Activated CD8-positive, alpha-beta T cell treated with anti-CD3 and anti-CD28 coated beads, Interleukin-2, amount 10 ng/mL, durations not matched to agents 7 days and 5 days (primary cell): Measurements from ENCODE around the gene ORC6. TPM values are rescaled to one million over a fixed set of nuclear protein-coding genes. Genes with fewer than 3 reads are reported as not detected.
"Not testable (repeated sequence)": the region's sequence is repeated elsewhere in the genome, so short reads cannot be mapped to it uniquely, and the experiment has no call there.

Experiments
- ATAC-seq: fragments of 150-1000 bp; cut with Tn5 transposase; one replicate; pipeline ENCODE4 v1.10.0; 2021; ENCODE audit warnings: moderate library complexity
- CTCF ChIA-PET: fragments of 350-600 bp; sonication (Branson Sonifier 250); formaldehyde crosslinking; loops from one replicate; lab custom pipeline; 2021; ENCODE audit warnings: antibody characterized with exemption; lab: Charles Lee
- POLR2A ChIA-PET: fragments of 350-600 bp; sonication (Branson Sonifier 250); formaldehyde crosslinking; loops from one replicate; lab custom pipeline; 2021; ENCODE audit warnings: antibody characterized with exemption; lab: Charles Lee
- DNase-seq: peaks from one replicate; pipeline ENCODE4 v3.0.0-alpha.2; 2020
- H3K27ac Mint-ChIP-seq: one replicate; pipeline ENCODE4 v1.8.0; 2021; ENCODE audit warnings: mild to moderate bottlenecking, mixed read lengths
- H3K27me3 Mint-ChIP-seq: one replicate; pipeline ENCODE4 v1.8.0; 2021; ENCODE audit warnings: low read depth, mixed read lengths
- H3K36me3 Mint-ChIP-seq: one replicate; pipeline ENCODE4 v1.8.0; 2021; ENCODE audit warnings: low read depth, mixed read lengths
- H3K4me1 Mint-ChIP-seq: one replicate; pipeline ENCODE4 v1.8.0; 2021; ENCODE audit warnings: low read depth, mixed read lengths
- H3K4me3 Mint-ChIP-seq: one replicate; pipeline ENCODE4 v1.8.0; 2021; ENCODE audit warnings: mild to moderate bottlenecking, mixed read lengths
- H3K9me3 Mint-ChIP-seq: one replicate; pipeline ENCODE4 v1.8.0; 2022; ENCODE audit warnings: mixed read lengths; ENCODE audit not compliant: insufficient read depth
- total RNA-seq, 2 experiments: library from RNA; stranded (reverse); gene quantifications; one replicate each; pipeline ENCODE4 v1.2.3, GENCODE V29; 2021

The ORC6 gene
- total RNA-seq, result 10 to 100 TPM; 44.4 to 48.1 TPM

- Mint-ChIP-seq H3K36me3 (peaks cover 24% of the 10 kb centered on the region), H3K4me1 (peaks cover 26% of the 10 kb centered on the region), H3K4me3 (no peak within 1 kb of the TSS), H3K27me3 (no peaks in the 10 kb centered on the region), H3K27ac (no peak within 1 kb of the TSS), H3K9me3 (no peaks in the 10 kb centered on the region)
- DNase-seq, result peak; percentile 98
- peak; percentile 85 for ATAC-seq
- ChIA-PET CTCF (interaction anchor here (0.7 to 1.4 kb wide), 6 partner anchors 10 to 163 kb away, joined by 3 to 8 read pairs (median 4); no protein-coding TSS in a partner anchor), POLR2A (interaction anchor here (0.6 to 1.5 kb wide), 3 partner anchors 14 to 140 kb away, joined by 3 to 7 read pairs (median 4); no protein-coding TSS in a partner anchor)
These were observed at the start of gene ORC6 for GRCh38 chr16:46689365-46690280. TSS of gene ORC6 (plus strand) at chr16:46689659. CDS start at chr16:46689706, 47 bp downstream.

- no peak overlapping the region for H3K27ac Mint-ChIP-seq
- POLR2A ChIA-PET, result no interaction called here
- no peaks in the 10 kb centered on the region for H3K9me3 Mint-ChIP-seq
- no peaks in the 10 kb centered on the region for H3K4me1 Mint-ChIP-seq
- CTCF ChIA-PET, result interaction anchor here (1.2 kb wide), 1 partner anchor 25 kb away, joined by 3 read pairs; no protein-coding TSS in a partner anchor
- ATAC-seq (no peak), DNase-seq (no peak)
- H3K27me3 Mint-ChIP-seq, result no peaks in the 10 kb centered on the region
- no peak overlapping the region for H3K4me3 Mint-ChIP-seq
- H3K36me3 Mint-ChIP-seq, result peaks cover 2% of the 10 kb centered on the region
These were observed 40.8 kb upstream of the ORC6 start for GRCh38 chr16:46648656-46649055.

- H3K36me3 Mint-ChIP-seq, result peaks cover 2% of the 10 kb centered on the region
- H3K4me1 Mint-ChIP-seq, result no peaks in the 10 kb centered on the region
- CTCF ChIA-PET, result interaction anchor here (1.6 kb wide), 1 partner anchor 10 kb away, joined by 4 read pairs; no protein-coding TSS in a partner anchor
- POLR2A ChIA-PET, result no interaction called here
- no peak for DNase-seq
- H3K9me3 Mint-ChIP-seq, result no peaks in the 10 kb centered on the region
- H3K27me3 Mint-ChIP-seq, result no peaks in the 10 kb centered on the region
- H3K27ac Mint-ChIP-seq, result no peak overlapping the region
- no peak for ATAC-seq
- no peak overlapping the region for H3K4me3 Mint-ChIP-seq
These were observed 39.7 kb upstream of the ORC6 start for GRCh38 chr16:46649588-46650253.

GRCh38 chr16:46650254-46650623 is 39.2 kb upstream of the ORC6 start:
- DNase-seq (no peak), ATAC-seq (no peak)
- Mint-ChIP-seq H3K4me3 (no peak overlapping the region), H3K9me3 (no peaks in the 10 kb centered on the region), H3K36me3 (peaks cover 2% of the 10 kb centered on the region), H3K27me3 (no peaks in the 10 kb centered on the region), H3K4me1 (no peaks in the 10 kb centered on the region), H3K27ac (no peak overlapping the region)
- ChIA-PET POLR2A (no interaction called here), CTCF (interaction anchor here (1.6 kb wide), 1 partner anchor 11 kb away, joined by 4 read pairs; no protein-coding TSS in a partner anchor)

- Mint-ChIP-seq H3K36me3 (peaks cover 2% of the 10 kb centered on the region), H3K9me3 (no peaks in the 10 kb centered on the region), H3K4me3 (no peak overlapping the region), H3K27ac (no peak overlapping the region), H3K4me1 (no peaks in the 10 kb centered on the region), H3K27me3 (no peaks in the 10 kb centered on the region)
- ChIA-PET CTCF (interaction anchor here (1.6 kb wide), 1 partner anchor 12 kb away, joined by 4 read pairs; no protein-coding TSS in a partner anchor), POLR2A (no interaction called here)
- ATAC-seq (no peak), DNase-seq (no peak)
These were observed 38.2 kb upstream of the ORC6 start for GRCh38 chr16:46651305-46651704.

- DNase-seq, result peak; percentile 28
- CTCF ChIA-PET, result interaction anchor here (4.1 kb wide), 1 partner anchor 15 kb away, joined by 20 read pairs; no protein-coding TSS in a partner anchor
- Mint-ChIP-seq H3K27me3 (no peaks in the 10 kb centered on the region), H3K4me3 (no peak overlapping the region), H3K4me1 (peaks cover 15% of the 10 kb centered on the region), H3K27ac (peak overlapping the region; percentile 64), H3K36me3 (peaks cover 39% of the 10 kb centered on the region), H3K9me3 (no peaks in the 10 kb centered on the region)
- POLR2A ChIA-PET, result interaction anchor here (0.7 to 1.0 kb wide), 2 partner anchors 10 to 926 kb away, joined by 3 to 5 read pairs; no protein-coding TSS in a partner anchor
- ATAC-seq, result peak; percentile 71
These were observed 30.5 kb upstream of the ORC6 start for GRCh38 chr16:46658925-46659324.

GRCh38 chr16:46662123-46662522 is 27.3 kb upstream of the ORC6 start:
- no peak overlapping the region for H3K4me3 Mint-ChIP-seq
- ATAC-seq, result no peak
- H3K4me1 Mint-ChIP-seq, result peaks cover 15% of the 10 kb centered on the region
- H3K36me3 Mint-ChIP-seq, result peaks cover 45% of the 10 kb centered on the region
- H3K27ac Mint-ChIP-seq, result no peak overlapping the region
- no peaks in the 10 kb centered on the region for H3K9me3 Mint-ChIP-seq
- CTCF ChIA-PET, result no interaction called here
- DNase-seq, result no peak
- H3K27me3 Mint-ChIP-seq, result no peaks in the 10 kb centered on the region
- POLR2A ChIA-PET, result no interaction called here

- Mint-ChIP-seq H3K4me3 (no peak overlapping the region), H3K9me3 (no peaks in the 10 kb centered on the region), H3K27me3 (no peaks in the 10 kb centered on the region), H3K27ac (no peak overlapping the region), H3K4me1 (no peaks in the 10 kb centered on the region), H3K36me3 (peaks cover 46% of the 10 kb centered on the region)
- POLR2A ChIA-PET, result no interaction called here
- CTCF ChIA-PET, result interaction anchor here (0.6 to 3.3 kb wide), 31 partner anchors 10 to 257 kb away, joined by 3 to 23 read pairs (median 4); partner anchors contain the start of genes C16orf87 and ORC6
- peak; percentile 96 for ATAC-seq
- peak; percentile 64 for DNase-seq
These were observed 16.0 kb upstream of the ORC6 start for GRCh38 chr16:46673320-46674013.

- POLR2A ChIA-PET, ATAC-seq: not testable (repeated sequence)
- CTCF ChIA-PET, result interaction anchor here (1.2 to 1.4 kb wide), 2 partner anchors 12 to 230 kb away, joined by 3 to 4 read pairs; partner anchors contain the start of gene ORC6
These were observed 11.5 kb upstream of the ORC6 start for GRCh38 chr16:46677943-46678342.

GRCh38 chr16:46681867-46682266 is 7.6 kb upstream of the ORC6 start:
- POLR2A ChIA-PET, H3K4me3 Mint-ChIP-seq, H3K27ac Mint-ChIP-seq, H3K9me3 Mint-ChIP-seq, H3K27me3 Mint-ChIP-seq, ATAC-seq, DNase-seq: not testable (repeated sequence)
- Mint-ChIP-seq H3K36me3 (peaks cover 20% of the 10 kb centered on the region), H3K4me1 (peaks cover 11% of the 10 kb centered on the region)
- CTCF ChIA-PET, result interaction anchor here (0.7 to 1.2 kb wide), 2 partner anchors 10 to 45 kb away, joined by 3 to 4 read pairs; no protein-coding TSS in a partner anchor

More at GRCh38 chr16:46677943-46678342, 11.5 kb upstream of the ORC6 start:
- H3K36me3 Mint-ChIP-seq, result peaks cover 42% of the 10 kb centered on the region
- H3K9me3 Mint-ChIP-seq, H3K4me3 Mint-ChIP-seq, H3K27ac Mint-ChIP-seq, DNase-seq, H3K4me1 Mint-ChIP-seq, H3K27me3 Mint-ChIP-seq: not testable (repeated sequence)
